ENCODE results near the gene GEMIN7. TPM values are rescaled to one million over a fixed set of nuclear protein-coding genes. Genes with fewer than 3 reads are reported as not detected.
A peak's percentile ranks its signal among the peaks of the same experiment; 100 is the strongest.

GEMIN7 gene
- total and polyA plus RNA-seq, 2 of the 13 experiments (the other 11 are each of a cell fraction or from before 2014, with no cell fraction given): 24.1 to 30.6 TPM

- peak; percentile 15; the same call in 1 of the 2 replicates for TF ChIP-seq ARID4A (CRISPR knock-in tag; IDR thresholded peaks at IDR 0.05; ENCODE audit: borderline replicate concordance)
- no peak for TF ChIP-seq ZKSCAN5 (CRISPR knock-in tag; IDR thresholded peaks at IDR 0.05)
- no peak for TF ChIP-seq DPF2 (CRISPR knock-in tag; IDR thresholded peaks at IDR 0.05; ENCODE audit: borderline replicate concordance, low read depth)
- no peak for TF ChIP-seq ATM (IDR thresholded peaks at IDR 0.05; ENCODE audit: borderline replicate concordance)
- peak; percentile 15; the same call in 1 of the 2 replicates for TF ChIP-seq SOX5 (CRISPR knock-in tag; IDR thresholded peaks at IDR 0.05; ENCODE audit: borderline replicate concordance)
- no peak for TF ChIP-seq ZMYM4 (CRISPR knock-in tag; IDR thresholded peaks at IDR 0.05)
- TF ChIP-seq SALL2 (CRISPR knock-in tag; IDR thresholded peaks at IDR 0.05): peak; percentile 77; the same call in 1 of the 2 replicates
- no peak; the same call in 1 of the 2 replicates for TF ChIP-seq ZIK1 (CRISPR knock-in tag; IDR thresholded peaks at IDR 0.05; ENCODE audit: borderline replicate concordance, low read depth)
- TF ChIP-seq, protein P1, sequence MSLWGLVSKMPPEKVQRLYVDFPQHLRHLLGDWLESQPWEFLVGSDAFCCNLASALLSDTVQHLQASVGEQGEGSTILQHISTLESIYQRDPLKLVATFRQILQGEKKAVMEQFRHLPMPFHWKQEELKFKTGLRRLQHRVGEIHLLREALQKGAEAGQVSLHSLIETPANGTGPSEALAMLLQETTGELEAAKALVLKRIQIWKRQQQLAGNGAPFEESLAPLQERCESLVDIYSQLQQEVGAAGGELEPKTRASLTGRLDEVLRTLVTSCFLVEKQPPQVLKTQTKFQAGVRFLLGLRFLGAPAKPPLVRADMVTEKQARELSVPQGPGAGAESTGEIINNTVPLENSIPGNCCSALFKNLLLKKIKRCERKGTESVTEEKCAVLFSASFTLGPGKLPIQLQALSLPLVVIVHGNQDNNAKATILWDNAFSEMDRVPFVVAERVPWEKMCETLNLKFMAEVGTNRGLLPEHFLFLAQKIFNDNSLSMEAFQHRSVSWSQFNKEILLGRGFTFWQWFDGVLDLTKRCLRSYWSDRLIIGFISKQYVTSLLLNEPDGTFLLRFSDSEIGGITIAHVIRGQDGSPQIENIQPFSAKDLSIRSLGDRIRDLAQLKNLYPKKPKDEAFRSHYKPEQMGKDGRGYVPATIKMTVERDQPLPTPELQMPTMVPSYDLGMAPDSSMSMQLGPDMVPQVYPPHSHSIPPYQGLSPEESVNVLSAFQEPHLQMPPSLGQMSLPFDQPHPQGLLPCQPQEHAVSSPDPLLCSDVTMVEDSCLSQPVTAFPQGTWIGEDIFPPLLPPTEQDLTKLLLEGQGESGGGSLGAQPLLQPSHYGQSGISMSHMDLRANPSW (CRISPR knock-in tag; IDR thresholded peaks at IDR 0.05; ENCODE audit: borderline replicate concordance): no peak
- no peak for TF ChIP-seq ZNF12 (CRISPR knock-in tag; IDR thresholded peaks at IDR 0.05)
- TF ChIP-seq ZNF333 (CRISPR knock-in tag; IDR thresholded peaks at IDR 0.05; ENCODE audit: borderline replicate concordance): no peak
- TF ChIP-seq PCBP2 (optimal IDR thresholded peaks at IDR 0.05; ENCODE audit: low read depth, low read length, poor library complexity, severe bottlenecking): no peak
- TF ChIP-seq, protein P2, sequence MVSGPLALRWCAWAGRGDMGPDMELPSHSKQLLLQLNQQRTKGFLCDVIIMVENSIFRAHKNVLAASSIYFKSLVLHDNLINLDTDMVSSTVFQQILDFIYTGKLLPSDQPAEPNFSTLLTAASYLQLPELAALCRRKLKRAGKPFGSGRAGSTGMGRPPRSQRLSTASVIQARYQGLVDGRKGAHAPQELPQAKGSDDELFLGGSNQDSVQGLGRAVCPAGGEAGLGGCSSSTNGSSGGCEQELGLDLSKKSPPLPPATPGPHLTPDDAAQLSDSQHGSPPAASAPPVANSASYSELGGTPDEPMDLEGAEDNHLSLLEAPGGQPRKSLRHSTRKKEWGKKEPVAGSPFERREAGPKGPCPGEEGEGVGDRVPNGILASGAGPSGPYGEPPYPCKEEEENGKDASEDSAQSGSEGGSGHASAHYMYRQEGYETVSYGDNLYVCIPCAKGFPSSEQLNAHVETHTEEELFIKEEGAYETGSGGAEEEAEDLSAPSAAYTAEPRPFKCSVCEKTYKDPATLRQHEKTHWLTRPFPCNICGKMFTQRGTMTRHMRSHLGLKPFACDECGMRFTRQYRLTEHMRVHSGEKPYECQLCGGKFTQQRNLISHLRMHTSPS (CRISPR knock-in tag; IDR thresholded peaks at IDR 0.05; ENCODE audit: low read depth): no peak
- 0 out of 2 replicates have a peak, but pooled peaks have one; percentile 44 for TF ChIP-seq ZBTB43 (CRISPR knock-in tag; conservative IDR thresholded peaks at IDR 0.05)
- peak; percentile 25; the same call in 1 of the 2 replicates for TF ChIP-seq MTA1 (CRISPR knock-in tag; IDR thresholded peaks at IDR 0.05; ENCODE audit: borderline replicate concordance)
- no peak for TF ChIP-seq ZNF34 (CRISPR knock-in tag; IDR thresholded peaks at IDR 0.05; ENCODE audit: borderline replicate concordance)
These were observed 18.9 kb downstream of the GEMIN7 start (continued) for GRCh38 chr19:45097776-45098520.
